HPDE6-E6E7 (cell line): ENCODE measurements around the gene LDHD.

ENCODE experiments used
- DNase-seq: peaks from one replicate; pipeline ENCODE4 v3.0.0; 2011; ENCODE audit warnings: missing footprints; ENCODE audit errors: extremely low spot score

Gene LDHD

GRCh38 chr16:75063549-75064088 is 53.0 kb downstream of the LDHD start:
- DNase-seq = no peak

- no peak for DNase-seq
These were observed 53.6 kb downstream of the LDHD start for GRCh38 chr16:75062976-75063346.

GRCh38 chr16:75062135-75062975 is 54.2 kb downstream of the LDHD start:
- no peak for DNase-seq
